Gastrocnemius medialis (tissue), 4 donors: ENCODE measurements around the gene DDX19B.
"Not testable (repeated sequence)": the region's sequence is repeated elsewhere in the genome, so short reads cannot be mapped to it uniquely, and the experiment has no call there.

ENCODE experiments used
- CTCF ChIP-seq, 5 experiments: fragments of 450-650 bp in 3 of 5; fragments of 200-600 bp in 2 of 5; sonication (generic) in 2 of 5; IDR thresholded peaks in 4 of 5; conservative IDR thresholded peaks in 1 of 5; 1 replicate in 4 of 5; 2 replicates in 1 of 5; pipeline ENCODE4 v1.5.1; 2016 to 2019; ENCODE audit warnings: antibody characterized with exemption in 5 of 5, mild to moderate bottlenecking in 3 of 5, moderate library complexity in 3 of 5
- POLR2A ChIP-seq, 2 donors: fragments of 450-650 bp; IDR thresholded peaks; one replicate each; pipeline ENCODE4 v1.6.1; 2017; ENCODE audit warnings: antibody characterized with exemption in 2 of 2, mild to moderate bottlenecking in 2 of 2, moderate library complexity in 2 of 2

GRCh38 chr16:70307726-70308125, 8.7 kb downstream of the DDX19B start:
- not testable (repeated sequence) for TF ChIP-seq CTCF (IDR thresholded peaks at IDR 0.05 in 4 of 5, conservative IDR thresholded peaks at IDR 0.05 in 1 of 5); POLR2A (IDR thresholded peaks at IDR 0.05)
